PFSK-1 (cell line): ENCODE measurements around the gene DNAH8.

Experiments
- FOXP2 ChIP-seq: optimal IDR thresholded peaks from 2 replicates; pipeline ENCODE3; 2011; ENCODE audit warnings: borderline replicate concordance, control low read depth, inconsistent platforms; ENCODE audit not compliant: insufficient read depth; ENCODE audit errors: extremely low read length, extremely low read depth
- POLR2AphosphoS5 ChIP-seq: IDR thresholded peaks from 2 replicates; pipeline ENCODE4 v1.6.1; 2012; ENCODE audit warnings: low read depth, mild to moderate bottlenecking, control low read depth, low read length, moderate library complexity
- REST ChIP-seq, 2 experiments: IDR thresholded peaks; 2 replicates each; pipeline versions ENCODE4 v1.6.1 to v1.8.0; 2011 to 2012; ENCODE audit warnings: low read depth in 2 of 2, low read length in 2 of 2, control low read depth in 1 of 2, inconsistent platforms in 1 of 2, mild to moderate bottlenecking in 1 of 2, moderate library complexity in 1 of 2; ENCODE audit not compliant: insufficient read depth in 1 of 2
- SIN3A ChIP-seq: IDR thresholded peaks from 2 replicates; pipeline ENCODE4 v1.6.1; 2012; ENCODE audit warnings: mild to moderate bottlenecking, low read length, moderate library complexity, borderline replicate concordance; ENCODE audit not compliant: insufficient read depth
- TAF1 ChIP-seq: IDR thresholded peaks from 2 replicates; pipeline ENCODE4 v1.6.1; 2012; ENCODE audit warnings: low read length, control low read depth, borderline replicate concordance; ENCODE audit not compliant: insufficient read depth

Gene DNAH8

GRCh38 chr6:39029156-39030011 lies 314.3 kb downstream of the DNAH8 start:
- TF ChIP-seq FOXP2, result no peak
- TF ChIP-seq SIN3A, result no peak
- TF ChIP-seq TAF1, result no peak
- no peak for TF ChIP-seq REST (IDR thresholded peaks at IDR 0.05; ENCODE audit: insufficient read depth in 1 of 2, low read depth in 2 of 2, low read length in 2 of 2)
- no peak for TF ChIP-seq POLR2AphosphoS5

GRCh38 chr6:39035681-39036080 lies 320.6 kb downstream of the DNAH8 start:
- no peak for TF ChIP-seq SIN3A
- no peak for TF ChIP-seq FOXP2
- TF ChIP-seq TAF1, result no peak
- TF ChIP-seq POLR2AphosphoS5, result no peak
- TF ChIP-seq REST (IDR thresholded peaks at IDR 0.05; ENCODE audit: insufficient read depth in 1 of 2, low read depth in 2 of 2, low read length in 2 of 2), result no peak

- TF ChIP-seq TAF1 (no peak), REST (IDR thresholded peaks at IDR 0.05; ENCODE audit: insufficient read depth in 1 of 2, low read depth in 2 of 2, low read length in 2 of 2) (no peak), SIN3A (no peak), POLR2AphosphoS5 (no peak), FOXP2 (no peak)
Observed at GRCh38 chr6:39037082-39037508, 322.0 kb downstream of the DNAH8 start.

DNA sequence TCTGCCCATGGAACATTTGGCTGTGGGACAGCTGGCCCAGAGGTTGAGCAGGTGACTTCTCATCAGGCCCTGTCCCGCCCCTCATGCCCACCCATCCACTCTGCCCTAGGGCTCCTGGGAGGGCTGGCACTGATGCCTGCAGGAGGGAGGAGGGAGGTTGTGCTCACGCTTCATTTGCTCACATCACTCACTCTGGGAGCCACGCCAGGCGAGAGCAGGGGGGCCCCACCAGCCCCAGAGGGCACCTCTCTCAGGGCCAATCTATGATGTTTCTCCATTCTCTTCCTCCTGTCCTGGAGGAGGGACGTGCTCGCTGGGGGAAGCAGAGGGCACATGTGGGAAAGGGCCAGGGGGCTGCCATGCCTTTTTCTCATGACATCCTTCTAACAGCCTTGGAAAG lies 322.6 kb downstream of the DNAH8 start:
- TF ChIP-seq TAF1 (no peak), SIN3A (no peak), POLR2AphosphoS5 (no peak), FOXP2 (no peak), REST (IDR thresholded peaks at IDR 0.05; ENCODE audit: insufficient read depth in 1 of 2, low read depth in 2 of 2, low read length in 2 of 2) (no peak)

DNA sequence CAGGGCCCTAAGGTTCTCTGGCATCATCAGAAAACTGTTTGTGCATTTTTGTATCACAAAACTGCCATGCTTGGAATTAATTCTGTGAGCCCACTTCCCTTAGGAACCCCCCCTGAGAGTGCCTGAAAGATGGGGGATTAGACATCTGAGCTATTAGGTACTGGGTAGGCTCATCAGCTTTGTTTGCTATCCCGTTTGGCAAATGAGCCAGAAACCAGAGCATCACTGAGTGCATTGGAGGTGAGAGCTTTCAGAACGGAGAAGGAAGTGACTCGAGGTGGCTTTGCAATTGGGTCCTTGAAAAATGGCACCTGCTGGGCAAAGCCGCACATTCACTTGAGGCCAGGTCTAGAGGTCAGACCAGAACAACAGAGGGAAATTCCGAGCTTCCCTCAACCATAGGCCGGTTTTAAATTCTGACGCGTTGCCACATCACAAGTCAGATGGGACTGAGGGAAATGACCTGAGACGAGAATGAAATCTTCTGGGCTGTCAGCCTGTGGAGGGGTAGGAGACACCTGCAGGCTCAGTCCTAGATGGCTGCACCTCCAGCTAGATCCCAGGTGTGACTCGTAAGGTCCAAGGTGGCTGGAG lies 325.1 kb downstream of the DNAH8 start:
- TF ChIP-seq FOXP2, result no peak
- no peak for TF ChIP-seq SIN3A
- TF ChIP-seq TAF1, result no peak
- TF ChIP-seq POLR2AphosphoS5, result no peak
- no peak for TF ChIP-seq REST (IDR thresholded peaks at IDR 0.05; ENCODE audit: insufficient read depth in 1 of 2, low read depth in 2 of 2, low read length in 2 of 2)
